HPDE6-E6E7 (cell line): ENCODE results near the gene TSPEAR.
"Not testable (repeated sequence)": the region's sequence is repeated elsewhere in the genome, so short reads cannot be mapped to it uniquely, and the experiment has no call there.

Source experiments
- DNase-seq: peaks from one replicate; pipeline ENCODE4 v3.0.0; 2011; ENCODE audit warnings: missing footprints; ENCODE audit errors: extremely low spot score

TSPEAR gene

GRCh38 chr21:44630440-44630839, 80.9 kb downstream of the TSPEAR start:
- DNase-seq, result no peak

- DNase-seq, result no peak
These were observed 82.5 kb downstream of the TSPEAR start for GRCh38 chr21:44628707-44629391.

GRCh38 chr21:44627831-44628233, 83.5 kb downstream of the TSPEAR start:
- DNase-seq, result not testable (repeated sequence)

GRCh38 chr21:44627181-44627822, 84.1 kb downstream of the TSPEAR start:
- not testable (repeated sequence) for DNase-seq

GRCh38 chr21:44626673-44627143, 84.7 kb downstream of the TSPEAR start, which contains the start of gene KRTAP10-9:
Gene KRTAP10-9 (plus strand): TSS chr21:44627093. CDS start chr21:44627172, 79 bp downstream.
- no peak for DNase-seq

GRCh38 chr21:44626262-44626661, 85.1 kb downstream of the TSPEAR start:
- DNase-seq, result no peak

GRCh38 chr21:44625756-44626155, 85.6 kb downstream of the TSPEAR start:
- no peak for DNase-seq

- no peak for DNase-seq
These were observed 87.8 kb downstream of the TSPEAR start for GRCh38 chr21:44623575-44623974.

GRCh38 chr21:44619886-44620285, 91.5 kb downstream of the TSPEAR start:
- DNase-seq, result no peak

GRCh38 chr21:44618909-44619308, 92.5 kb downstream of the TSPEAR start:
- no peak for DNase-seq

- DNase-seq, result no peak
These were observed 92.9 kb downstream of the TSPEAR start for GRCh38 chr21:44618504-44618903.

GRCh38 chr21:44617071-44617501, 94.3 kb downstream of the TSPEAR start:
- DNase-seq, result no peak

GRCh38 chr21:44616591-44616926, 94.8 kb downstream of the TSPEAR start:
- DNase-seq, result no peak

GRCh38 chr21:44615911-44616590, 95.3 kb downstream of the TSPEAR start:
- DNase-seq, result no peak

GRCh38 chr21:44615466-44615865, 95.9 kb downstream of the TSPEAR start:
- DNase-seq, result no peak

- DNase-seq, result no peak
These were observed 96.4 kb downstream of the TSPEAR start for GRCh38 chr21:44614961-44615391.

GRCh38 chr21:44614161-44614631, 97.2 kb downstream of the TSPEAR start:
- DNase-seq, result no peak

- DNase-seq, result no peak
These were observed 97.8 kb downstream of the TSPEAR start for GRCh38 chr21:44613386-44614155.

GRCh38 chr21:44612669-44613229, 98.6 kb downstream of the TSPEAR start:
- DNase-seq, result no peak

- no peak for DNase-seq
These were observed 99.3 kb downstream of the TSPEAR start, which contains the start of gene KRTAP10-8 for GRCh38 chr21:44612029-44612486. Gene KRTAP10-8 (plus strand): TSS chr21:44612079. CDS start chr21:44612101, 22 bp downstream.

GRCh38 chr21:44611551-44611950, 99.8 kb downstream of the TSPEAR start:
- DNase-seq, result no peak
